ENCODE results near the gene SERINC3. TPM values are rescaled to one million over a fixed set of nuclear protein-coding genes. Genes with fewer than 3 reads are reported as not detected.
A peak's percentile ranks its signal among the peaks of the same experiment; 100 is the strongest.

The SERINC3 gene
- total and polyA plus RNA-seq, 2 donors (not counting 1 experiment from before 2014, with no cell fraction given), result 120 to 238 TPM

DNA sequence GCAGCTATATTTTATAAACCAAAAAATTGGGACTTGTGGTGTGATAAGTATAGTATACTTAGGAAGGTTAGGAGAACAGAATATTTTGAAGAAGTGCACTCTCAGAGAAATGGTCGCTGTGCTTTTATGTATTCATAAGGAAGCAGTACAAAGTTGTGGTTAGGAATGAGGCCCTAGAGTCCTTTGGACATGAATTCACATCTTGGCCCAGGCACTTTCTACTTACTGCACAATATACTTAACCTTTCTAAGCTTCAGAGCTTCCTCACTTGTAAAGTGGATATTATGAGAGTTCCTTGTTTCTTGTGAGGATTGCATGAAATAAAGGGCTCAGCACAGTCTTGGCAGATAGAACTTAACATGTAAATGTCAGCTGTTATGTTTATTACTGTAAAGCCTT, 21.0 kb upstream of the SERINC3 start:
- Histone ChIP-seq H3K27me3 (ENCODE audit: control insufficient read depth, insufficient read depth, low read length) (no peaks in the 10 kb centered on the region), H3K9ac (ENCODE audit: insufficient read depth, low read length) (no peak overlapping the region), H2AFZ (ENCODE audit: low read length) (no peak overlapping the region), H4K20me1 (ENCODE audit: control insufficient read depth, extremely low read depth, insufficient read depth, low read length) (no peaks in the 10 kb centered on the region), H3K4me3 (replicated peaks in 1 of 4; ENCODE audit: control extremely low read depth in 1 of 4, insufficient read depth in 1 of 4, low read depth in 3 of 4, low read length in 4 of 4) (no peak overlapping the region), H3K36me3 (ENCODE audit: control insufficient read depth, insufficient read depth, low read length) (no peaks in the 10 kb centered on the region), H3K9me3 (ENCODE audit: control insufficient read depth, insufficient read depth, low read depth, low read length) (no peaks in the 10 kb centered on the region), H3K79me2 (ENCODE audit: control insufficient read depth, insufficient read depth, low read length) (no peaks in the 10 kb centered on the region), H3K27ac (ENCODE audit: insufficient read depth, low read length) (no peak overlapping the region), H3K4me1 (ENCODE audit: control insufficient read depth, extremely low read depth, insufficient read depth, low read length) (peaks cover 6% of the 10 kb centered on the region), H3K4me2 (ENCODE audit: extremely low read depth, insufficient read depth, low read length) (no peak overlapping the region)
- TF ChIP-seq EZH2 (IDR thresholded peaks at IDR 0.05; ENCODE audit: low read length, missing control alignments), result no peak
- TF ChIP-seq, protein P1, sequence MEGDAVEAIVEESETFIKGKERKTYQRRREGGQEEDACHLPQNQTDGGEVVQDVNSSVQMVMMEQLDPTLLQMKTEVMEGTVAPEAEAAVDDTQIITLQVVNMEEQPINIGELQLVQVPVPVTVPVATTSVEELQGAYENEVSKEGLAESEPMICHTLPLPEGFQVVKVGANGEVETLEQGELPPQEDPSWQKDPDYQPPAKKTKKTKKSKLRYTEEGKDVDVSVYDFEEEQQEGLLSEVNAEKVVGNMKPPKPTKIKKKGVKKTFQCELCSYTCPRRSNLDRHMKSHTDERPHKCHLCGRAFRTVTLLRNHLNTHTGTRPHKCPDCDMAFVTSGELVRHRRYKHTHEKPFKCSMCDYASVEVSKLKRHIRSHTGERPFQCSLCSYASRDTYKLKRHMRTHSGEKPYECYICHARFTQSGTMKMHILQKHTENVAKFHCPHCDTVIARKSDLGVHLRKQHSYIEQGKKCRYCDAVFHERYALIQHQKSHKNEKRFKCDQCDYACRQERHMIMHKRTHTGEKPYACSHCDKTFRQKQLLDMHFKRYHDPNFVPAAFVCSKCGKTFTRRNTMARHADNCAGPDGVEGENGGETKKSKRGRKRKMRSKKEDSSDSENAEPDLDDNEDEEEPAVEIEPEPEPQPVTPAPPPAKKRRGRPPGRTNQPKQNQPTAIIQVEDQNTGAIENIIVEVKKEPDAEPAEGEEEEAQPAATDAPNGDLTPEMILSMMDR (conservative IDR thresholded peaks at IDR 0.05 in 1 of 2, IDR thresholded peaks at IDR 0.05 in 1 of 2; ENCODE audit: low read depth in 1 of 2, low read length in 2 of 2), result no peak
- DNase-seq (ENCODE audit: low read depth in 2 of 2), result no peak

DNA sequence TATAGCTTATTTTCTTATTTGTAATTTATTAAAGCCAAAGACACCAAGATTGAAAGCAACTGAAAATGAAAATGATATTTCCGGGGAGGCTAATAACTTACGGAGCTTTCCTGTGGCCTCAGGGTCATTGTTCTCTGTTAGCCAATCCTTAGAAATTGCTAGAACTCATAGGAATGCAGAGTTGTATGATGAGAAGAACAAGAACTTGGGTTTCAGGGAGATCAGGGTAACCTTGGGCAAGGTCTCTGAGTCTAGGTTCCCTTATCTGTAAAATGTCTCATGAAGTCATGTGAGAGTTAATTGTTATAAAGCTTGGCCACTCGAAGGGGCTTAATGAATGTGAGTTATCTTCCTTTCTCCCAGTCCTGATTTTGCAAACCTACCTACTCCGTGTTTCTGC, 20.1 kb upstream of the SERINC3 start:
- no peaks in the 10 kb centered on the region for H3K9me3 ChIP-seq (ENCODE audit: control insufficient read depth, insufficient read depth, low read depth, low read length)
- no peaks in the 10 kb centered on the region for H4K20me1 ChIP-seq (ENCODE audit: control insufficient read depth, extremely low read depth, insufficient read depth, low read length)
- no peak for DNase-seq (ENCODE audit: low read depth in 2 of 2)
- H3K27me3 ChIP-seq (ENCODE audit: control insufficient read depth, insufficient read depth, low read length), result no peaks in the 10 kb centered on the region
- H2AFZ ChIP-seq (ENCODE audit: low read length), result no peak overlapping the region
- H3K79me2 ChIP-seq (ENCODE audit: control insufficient read depth, insufficient read depth, low read length), result no peaks in the 10 kb centered on the region
- no peak for TF ChIP-seq EZH2 (IDR thresholded peaks at IDR 0.05; ENCODE audit: low read length, missing control alignments)
- TF ChIP-seq, protein P1 (conservative IDR thresholded peaks at IDR 0.05 in 1 of 2, IDR thresholded peaks at IDR 0.05 in 1 of 2; ENCODE audit: low read depth in 1 of 2, low read length in 2 of 2), result no peak
- no peak overlapping the region for H3K9ac ChIP-seq (ENCODE audit: insufficient read depth, low read length)
- peak overlapping the region; percentile 0 for H3K4me2 ChIP-seq (ENCODE audit: extremely low read depth, insufficient read depth, low read length)
- no peaks in the 10 kb centered on the region for H3K36me3 ChIP-seq (ENCODE audit: control insufficient read depth, insufficient read depth, low read length)
- H3K27ac ChIP-seq (ENCODE audit: insufficient read depth, low read length), result peak overlapping the region; percentile 8
- peaks cover 6% of the 10 kb centered on the region for H3K4me1 ChIP-seq (ENCODE audit: control insufficient read depth, extremely low read depth, insufficient read depth, low read length)
- H3K4me3 ChIP-seq (replicated peaks in 1 of 4; ENCODE audit: control extremely low read depth in 1 of 4, insufficient read depth in 1 of 4, low read depth in 3 of 4, low read length in 4 of 4), result no peak overlapping the region

DNA sequence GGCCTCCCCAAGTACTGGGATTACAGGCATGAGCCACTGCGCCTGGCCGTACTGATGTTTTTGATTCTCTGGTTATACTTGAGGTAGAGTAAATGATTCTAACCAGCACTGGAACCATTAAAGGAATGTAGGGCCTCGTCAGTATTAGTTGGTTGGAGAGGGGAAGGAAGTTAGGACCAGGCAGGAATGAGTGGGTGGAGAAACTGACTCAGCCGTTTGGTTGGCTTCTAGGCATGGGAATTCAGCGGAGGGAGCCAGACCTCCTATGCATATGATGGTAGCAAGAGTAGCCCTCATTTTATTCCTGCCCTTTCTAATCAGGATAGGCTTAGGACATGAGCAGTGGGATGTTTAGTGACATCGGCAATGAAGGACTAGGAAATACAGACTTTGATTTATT, 19.0 kb upstream of the SERINC3 start:
- DNase-seq (ENCODE audit: low read depth in 2 of 2), result peak in 1 of 2 donors; percentile 90
- Histone ChIP-seq H4K20me1 (ENCODE audit: control insufficient read depth, extremely low read depth, insufficient read depth, low read length) (no peaks in the 10 kb centered on the region), H3K27ac (ENCODE audit: insufficient read depth, low read length) (no peak overlapping the region), H3K4me1 (ENCODE audit: control insufficient read depth, extremely low read depth, insufficient read depth, low read length) (peaks cover 4% of the 10 kb centered on the region), H3K4me3 (replicated peaks in 1 of 4; ENCODE audit: control extremely low read depth in 1 of 4, insufficient read depth in 1 of 4, low read depth in 3 of 4, low read length in 4 of 4) (no peak overlapping the region), H3K9ac (ENCODE audit: insufficient read depth, low read length) (no peak overlapping the region), H3K79me2 (ENCODE audit: control insufficient read depth, insufficient read depth, low read length) (no peaks in the 10 kb centered on the region), H2AFZ (ENCODE audit: low read length) (no peak overlapping the region), H3K27me3 (ENCODE audit: control insufficient read depth, insufficient read depth, low read length) (no peaks in the 10 kb centered on the region), H3K9me3 (ENCODE audit: control insufficient read depth, insufficient read depth, low read depth, low read length) (no peaks in the 10 kb centered on the region), H3K4me2 (ENCODE audit: extremely low read depth, insufficient read depth, low read length) (peak overlapping the region; percentile 7), H3K36me3 (ENCODE audit: control insufficient read depth, insufficient read depth, low read length) (no peaks in the 10 kb centered on the region)
- TF ChIP-seq, protein P1 (conservative IDR thresholded peaks at IDR 0.05 in 1 of 2, IDR thresholded peaks at IDR 0.05 in 1 of 2; ENCODE audit: low read depth in 1 of 2, low read length in 2 of 2), result no peak
- TF ChIP-seq EZH2 (IDR thresholded peaks at IDR 0.05; ENCODE audit: low read length, missing control alignments), result no peak
